Upper lobe of left lung (tissue), 4 donors: ENCODE data around the gene NOL4L.

Source experiments
- EP300 ChIP-seq, 4 donors: sonication (generic); formaldehyde crosslinking; IDR thresholded peaks; one replicate each; pipeline ENCODE4 v1.5.1; 2017; ENCODE audit warnings: antibody characterized with exemption in 4 of 4, control low read depth in 2 of 4
- POLR2A ChIP-seq, 4 donors: fragments of 450-650 bp; IDR thresholded peaks; one replicate each; pipeline ENCODE4 v1.5.1; 2016 to 2017; ENCODE audit warnings: antibody characterized with exemption in 4 of 4, mild to moderate bottlenecking in 2 of 4
- POLR2AphosphoS5 ChIP-seq, 2 donors: sonication (generic); formaldehyde crosslinking; IDR thresholded peaks; one replicate each; pipeline ENCODE4 v1.5.1; 2017; ENCODE audit warnings: antibody characterized with exemption in 2 of 2
- TF ChIP-seq, protein P1 (sequence below), 6 experiments: fragments of 450-650 bp in 4 of 6; fragments of 200-600 bp in 2 of 6; sonication (generic) in 2 of 6; IDR thresholded peaks; one replicate each; pipeline ENCODE4 v1.5.1; 2016 to 2019; ENCODE audit warnings: antibody characterized with exemption in 6 of 6

DNA sequence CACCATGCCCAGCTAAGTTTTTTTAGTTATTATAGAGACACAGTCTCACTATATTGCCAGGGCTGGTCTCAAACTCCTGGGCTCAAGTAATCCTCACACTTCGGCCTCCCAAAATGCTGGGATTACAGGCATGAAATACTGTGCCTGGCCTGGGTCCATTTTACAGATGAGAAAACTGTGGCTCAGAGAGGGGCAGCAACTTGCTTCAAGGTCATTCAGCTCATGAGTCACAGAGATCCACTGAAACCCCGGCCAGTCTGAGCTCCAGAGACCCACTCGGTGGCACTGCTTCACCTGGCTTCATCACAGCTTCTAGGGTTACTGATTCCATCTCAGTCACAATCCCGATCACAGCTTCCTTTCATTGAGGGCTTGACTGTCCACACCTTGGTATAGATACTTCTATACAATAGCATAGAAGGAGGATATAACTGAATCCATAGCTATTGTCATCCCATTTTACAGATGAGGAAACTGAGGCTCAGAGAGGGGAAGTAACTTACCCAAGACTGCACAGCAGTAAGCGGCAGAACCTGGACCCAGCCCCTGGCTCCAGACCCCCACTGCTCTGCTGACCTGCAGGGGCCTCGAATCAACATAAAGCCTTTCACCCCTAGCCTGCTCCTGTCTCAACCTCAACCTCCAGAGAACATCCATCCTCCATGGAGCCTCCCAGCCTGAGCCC, 11.8 kb downstream of the NOL4L start:
- TF ChIP-seq, protein P1, sequence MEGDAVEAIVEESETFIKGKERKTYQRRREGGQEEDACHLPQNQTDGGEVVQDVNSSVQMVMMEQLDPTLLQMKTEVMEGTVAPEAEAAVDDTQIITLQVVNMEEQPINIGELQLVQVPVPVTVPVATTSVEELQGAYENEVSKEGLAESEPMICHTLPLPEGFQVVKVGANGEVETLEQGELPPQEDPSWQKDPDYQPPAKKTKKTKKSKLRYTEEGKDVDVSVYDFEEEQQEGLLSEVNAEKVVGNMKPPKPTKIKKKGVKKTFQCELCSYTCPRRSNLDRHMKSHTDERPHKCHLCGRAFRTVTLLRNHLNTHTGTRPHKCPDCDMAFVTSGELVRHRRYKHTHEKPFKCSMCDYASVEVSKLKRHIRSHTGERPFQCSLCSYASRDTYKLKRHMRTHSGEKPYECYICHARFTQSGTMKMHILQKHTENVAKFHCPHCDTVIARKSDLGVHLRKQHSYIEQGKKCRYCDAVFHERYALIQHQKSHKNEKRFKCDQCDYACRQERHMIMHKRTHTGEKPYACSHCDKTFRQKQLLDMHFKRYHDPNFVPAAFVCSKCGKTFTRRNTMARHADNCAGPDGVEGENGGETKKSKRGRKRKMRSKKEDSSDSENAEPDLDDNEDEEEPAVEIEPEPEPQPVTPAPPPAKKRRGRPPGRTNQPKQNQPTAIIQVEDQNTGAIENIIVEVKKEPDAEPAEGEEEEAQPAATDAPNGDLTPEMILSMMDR (IDR thresholded peaks at IDR 0.05) = no peak
- TF ChIP-seq EP300 (IDR thresholded peaks at IDR 0.05) (no peak), POLR2A (IDR thresholded peaks at IDR 0.05) (no peak), POLR2AphosphoS5 (IDR thresholded peaks at IDR 0.05) (no peak)
